Measurements from ENCODE around the gene SELENOV. TPM values are rescaled to one million over a fixed set of nuclear protein-coding genes. Genes with fewer than 3 reads are reported as not detected.

Gene SELENOV
- total and polyA plus RNA-seq, 2 donors: 0.37 TPM; not detected in 1

DNA sequence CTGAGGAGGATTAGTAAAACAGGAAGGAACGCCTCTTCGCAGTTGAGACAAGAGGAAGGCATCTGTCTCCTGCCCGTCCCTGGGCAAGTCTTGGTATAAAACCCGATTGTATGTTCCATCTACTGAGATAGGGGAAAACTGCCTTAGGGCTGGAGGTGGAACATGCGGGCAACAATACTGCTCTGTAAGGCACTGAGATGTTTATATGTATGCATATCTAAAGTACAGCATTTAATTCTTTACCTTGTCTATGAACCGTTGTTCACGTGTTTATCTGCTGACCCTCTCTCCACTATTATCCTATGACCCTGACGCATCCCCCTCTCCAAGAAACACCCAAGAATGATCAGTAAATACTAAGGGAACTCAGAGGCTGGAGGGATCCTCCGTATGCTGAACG is 35.0 kb upstream of the SELENOV start:
- Histone ChIP-seq H3K4me1 (ENCODE audit: insufficient read depth) (no peaks in the 10 kb centered on the region), H3K4me3 (ENCODE audit: low read depth, low read length) (no peak overlapping the region), H3K36me3 (ENCODE audit: insufficient read depth) (no peaks in the 10 kb centered on the region), H3K27ac (ENCODE audit: low read depth) (no peak overlapping the region)
- no peak for DNase-seq (ENCODE audit: extremely low spot score)
- 28% methylated on average over 10 of the region's 10 CpGs for WGBS

- peak; percentile 91 for DNase-seq (ENCODE audit: extremely low spot score)
- WGBS: under 1% methylated on average over 62 of the region's 62 CpGs
- peaks cover 2% of the 10 kb centered on the region for H3K36me3 ChIP-seq (ENCODE audit: insufficient read depth)
- H3K4me3 ChIP-seq (ENCODE audit: low read depth, low read length): peak within 1 kb of the TSS; percentile 90
- H3K4me1 ChIP-seq (ENCODE audit: insufficient read depth): no peaks in the 10 kb centered on the region
- H3K27ac ChIP-seq (ENCODE audit: low read depth): peak within 1 kb of the TSS; percentile 44
Observed at GRCh38 chr19:39480337-39481228, 34.4 kb upstream of the SELENOV start, which contains the start of gene TIMM50. Gene TIMM50, plus strand, starts transcription at chr19:39480838. Its CDS starts 16 bp downstream, at chr19:39480854.

GRCh38 chr19:39481229-39481545 is 33.8 kb upstream of the SELENOV start:
- under 1% methylated on average over 12 of the region's 12 CpGs for WGBS
- no peak for DNase-seq (ENCODE audit: extremely low spot score)
- Histone ChIP-seq H3K36me3 (ENCODE audit: insufficient read depth) (peaks cover 2% of the 10 kb centered on the region), H3K4me1 (ENCODE audit: insufficient read depth) (no peaks in the 10 kb centered on the region), H3K27ac (ENCODE audit: low read depth) (no peak overlapping the region), H3K4me3 (ENCODE audit: low read depth, low read length) (peak overlapping the region; percentile 90)

GRCh38 chr19:39481676-39482075 is 33.3 kb upstream of the SELENOV start:
- peak overlapping the region; percentile 90 for H3K4me3 ChIP-seq (ENCODE audit: low read depth, low read length)
- H3K27ac ChIP-seq (ENCODE audit: low read depth): no peak overlapping the region
- WGBS: 74% methylated on average over 11 of the region's 11 CpGs
- H3K4me1 ChIP-seq (ENCODE audit: insufficient read depth): no peaks in the 10 kb centered on the region
- H3K36me3 ChIP-seq (ENCODE audit: insufficient read depth): peaks cover 2% of the 10 kb centered on the region
- DNase-seq (ENCODE audit: extremely low spot score): no peak

- DNase-seq (ENCODE audit: extremely low spot score): no peak
- Histone ChIP-seq H3K36me3 (ENCODE audit: insufficient read depth) (peaks cover 2% of the 10 kb centered on the region), H3K4me1 (ENCODE audit: insufficient read depth) (no peaks in the 10 kb centered on the region), H3K4me3 (ENCODE audit: low read depth, low read length) (no peak overlapping the region), H3K27ac (ENCODE audit: low read depth) (no peak overlapping the region)
- WGBS: 72% methylated on average over 6 of the region's 6 CpGs
Observed at GRCh38 chr19:39483141-39483540, 31.8 kb upstream of the SELENOV start.

- DNase-seq (ENCODE audit: extremely low spot score): no peak
- Histone ChIP-seq H3K4me3 (ENCODE audit: low read depth, low read length) (no peak overlapping the region), H3K36me3 (ENCODE audit: insufficient read depth) (peaks cover 2% of the 10 kb centered on the region), H3K4me1 (ENCODE audit: insufficient read depth) (no peaks in the 10 kb centered on the region), H3K27ac (ENCODE audit: low read depth) (no peak overlapping the region)
- WGBS: 79% methylated on average over 10 of the region's 10 CpGs
Observed at GRCh38 chr19:39489756-39490155, 25.2 kb upstream of the SELENOV start.

GRCh38 chr19:39492225-39492624 is 22.7 kb upstream of the SELENOV start:
- Histone ChIP-seq H3K27ac (ENCODE audit: low read depth) (no peak overlapping the region), H3K36me3 (ENCODE audit: insufficient read depth) (no peaks in the 10 kb centered on the region), H3K4me3 (ENCODE audit: low read depth, low read length) (no peak overlapping the region), H3K4me1 (ENCODE audit: insufficient read depth) (no peaks in the 10 kb centered on the region)
- no peak for DNase-seq (ENCODE audit: extremely low spot score)
- WGBS: 93% methylated on average over 6 of the region's 6 CpGs

DNA sequence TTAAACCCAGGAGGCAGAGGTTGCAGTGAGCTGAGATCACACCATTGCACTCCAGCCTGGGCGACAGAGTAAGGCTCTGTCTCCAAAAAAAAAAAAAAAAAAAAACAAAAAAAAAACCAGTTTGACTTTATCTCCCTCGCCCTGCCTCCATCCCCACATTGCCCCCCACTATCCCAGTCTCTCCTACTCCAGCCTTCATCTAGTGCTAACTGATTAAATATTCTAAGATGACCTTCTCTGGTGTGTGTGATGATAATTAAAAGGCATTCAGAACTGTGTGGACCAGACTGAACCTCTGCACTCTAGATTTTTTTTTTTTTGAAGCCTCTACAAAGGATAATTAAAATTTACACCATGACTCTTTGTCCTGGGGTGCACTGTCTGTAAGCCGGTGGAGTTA is 22.2 kb upstream of the SELENOV start:
- Histone ChIP-seq H3K4me1 (ENCODE audit: insufficient read depth) (no peaks in the 10 kb centered on the region), H3K36me3 (ENCODE audit: insufficient read depth) (no peaks in the 10 kb centered on the region), H3K27ac (ENCODE audit: low read depth) (no peak overlapping the region), H3K4me3 (ENCODE audit: low read depth, low read length) (no peak overlapping the region)
- no peak for DNase-seq (ENCODE audit: extremely low spot score)
- WGBS: 80% methylated on average over 3 of the region's 3 CpGs

DNA sequence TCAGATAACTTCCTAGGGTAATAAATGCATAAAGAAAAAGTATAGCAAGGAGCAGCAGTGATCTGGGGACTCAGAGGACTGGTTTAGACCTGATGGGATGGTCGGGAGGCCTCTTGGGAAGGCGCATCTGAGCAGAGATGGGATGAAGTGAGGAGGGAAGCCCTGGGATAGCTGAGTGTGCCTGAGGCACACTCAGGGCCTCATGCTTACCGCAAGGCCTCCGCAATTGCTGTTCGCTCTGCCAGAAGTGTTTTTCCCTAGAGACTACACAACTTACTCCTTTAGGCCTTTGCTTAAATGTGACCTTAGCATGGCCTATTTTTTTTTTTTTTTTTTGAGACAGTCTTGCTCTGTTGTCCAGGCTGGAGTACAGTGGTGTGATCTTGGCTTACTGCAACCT is 20.3 kb upstream of the SELENOV start:
- no peaks in the 10 kb centered on the region for H3K4me1 ChIP-seq (ENCODE audit: insufficient read depth)
- H3K27ac ChIP-seq (ENCODE audit: low read depth): no peak overlapping the region
- WGBS: 80% methylated on average over 5 of the region's 5 CpGs
- no peak for DNase-seq (ENCODE audit: extremely low spot score)
- no peak overlapping the region for H3K4me3 ChIP-seq (ENCODE audit: low read depth, low read length)
- H3K36me3 ChIP-seq (ENCODE audit: insufficient read depth): no peaks in the 10 kb centered on the region

GRCh38 chr19:39496063-39496462 is 18.9 kb upstream of the SELENOV start:
- DNase-seq (ENCODE audit: extremely low spot score): no peak
- no peaks in the 10 kb centered on the region for H3K36me3 ChIP-seq (ENCODE audit: insufficient read depth)
- H3K4me3 ChIP-seq (ENCODE audit: low read depth, low read length): no peak overlapping the region
- 76% methylated on average over 5 of the region's 5 CpGs for WGBS
- no peaks in the 10 kb centered on the region for H3K4me1 ChIP-seq (ENCODE audit: insufficient read depth)
- H3K27ac ChIP-seq (ENCODE audit: low read depth): no peak overlapping the region

GRCh38 chr19:39497701-39497995 is 17.3 kb upstream of the SELENOV start:
- WGBS: 0% methylated on average over 7 of the region's 7 CpGs
- Histone ChIP-seq H3K27ac (ENCODE audit: low read depth) (no peak overlapping the region), H3K4me1 (ENCODE audit: insufficient read depth) (no peaks in the 10 kb centered on the region), H3K36me3 (ENCODE audit: insufficient read depth) (no peaks in the 10 kb centered on the region), H3K4me3 (ENCODE audit: low read depth, low read length) (no peak overlapping the region)
- DNase-seq (ENCODE audit: extremely low spot score): no peak

DNA sequence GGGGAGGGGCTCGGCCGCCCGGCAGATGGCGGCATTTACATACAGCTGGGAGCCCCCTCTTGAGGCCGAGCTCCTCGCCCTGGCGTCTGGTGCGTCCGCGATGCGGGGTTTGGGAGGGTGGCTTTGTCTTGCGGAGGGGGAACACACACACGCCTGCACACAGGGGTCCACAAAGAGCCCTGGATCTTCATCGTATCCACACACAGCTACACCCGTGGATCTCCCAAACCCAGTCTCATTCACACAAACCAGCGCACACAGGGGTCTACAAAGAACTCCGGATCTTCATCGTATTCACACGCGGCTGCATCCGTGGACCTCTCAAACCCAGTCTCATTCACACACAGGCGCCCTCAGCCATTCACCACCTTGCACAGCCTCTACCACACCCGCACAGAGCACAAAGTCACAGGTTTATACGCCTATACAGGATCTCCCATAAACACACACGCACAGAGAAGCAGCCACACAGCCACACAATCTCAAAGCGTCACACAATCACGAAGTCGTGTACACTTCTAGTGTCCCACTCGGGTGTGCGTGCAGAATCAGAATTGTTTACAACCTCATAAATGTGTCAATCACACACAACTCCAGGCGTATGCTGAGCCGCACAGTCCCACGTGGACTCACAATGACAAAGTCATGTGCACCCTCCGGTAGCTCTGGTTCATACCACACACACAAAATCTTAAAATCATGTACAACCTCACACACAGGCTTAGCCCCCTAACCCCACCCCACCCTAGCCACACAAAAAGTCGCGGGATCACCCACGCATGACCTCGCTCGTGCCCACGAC is 16.7 kb upstream of the SELENOV start:
- no peak overlapping the region for H3K27ac ChIP-seq (ENCODE audit: low read depth)
- DNase-seq (ENCODE audit: extremely low spot score): no peak
- 1% methylated on average over 40 of the region's 40 CpGs for WGBS
- H3K36me3 ChIP-seq (ENCODE audit: insufficient read depth): no peaks in the 10 kb centered on the region
- H3K4me1 ChIP-seq (ENCODE audit: insufficient read depth): no peaks in the 10 kb centered on the region
- no peak overlapping the region for H3K4me3 ChIP-seq (ENCODE audit: low read depth, low read length)

DNA sequence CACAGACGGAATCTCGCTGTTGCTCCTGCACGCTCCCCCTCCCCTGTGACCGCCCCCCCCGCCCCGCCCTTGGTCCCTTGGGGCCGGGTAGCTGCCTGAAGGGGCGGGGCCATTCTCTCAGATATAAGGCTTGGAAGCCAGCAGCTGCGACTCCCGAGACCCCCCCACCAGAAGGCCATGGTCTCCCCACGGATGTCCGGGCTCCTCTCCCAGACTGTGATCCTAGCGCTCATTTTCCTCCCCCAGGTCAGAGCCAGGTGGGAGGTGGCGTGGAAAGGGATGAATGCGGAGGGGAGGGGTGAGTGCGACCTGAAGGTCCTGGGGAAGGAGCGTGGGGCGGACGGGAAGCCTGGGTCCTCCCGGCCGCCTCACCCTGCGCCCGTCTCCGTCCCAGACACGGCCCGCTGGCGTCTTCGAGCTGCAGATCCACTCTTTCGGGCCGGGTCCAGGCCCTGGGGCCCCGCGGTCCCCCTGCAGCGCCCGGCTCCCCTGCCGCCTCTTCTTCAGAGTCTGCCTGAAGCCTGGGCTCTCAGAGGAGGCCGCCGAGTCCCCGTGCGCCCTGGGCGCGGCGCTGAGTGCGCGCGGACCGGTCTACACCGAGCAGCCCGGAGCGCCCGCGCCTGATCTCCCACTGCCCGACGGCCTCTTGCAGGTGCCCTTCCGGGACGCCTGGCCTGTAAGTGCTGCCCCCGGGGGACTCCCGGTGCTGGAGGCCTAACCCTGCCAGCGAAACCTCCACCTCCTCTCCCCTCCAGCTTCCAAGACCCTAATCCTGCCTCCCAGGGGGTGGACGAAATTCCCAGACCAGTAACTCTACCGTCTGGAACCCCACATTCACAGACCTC is 15.9 kb upstream of the SELENOV start, which contains the start of gene DLL3:
Gene DLL3 (plus strand): TSS at position 150 of the 845 bp plus-strand sequence. CDS start 28 bp downstream, at position 178.
- DNase-seq (ENCODE audit: extremely low spot score): no peak
- H3K27ac ChIP-seq (ENCODE audit: low read depth): no peak within 1 kb of the TSS
- no peaks in the 10 kb centered on the region for H3K4me1 ChIP-seq (ENCODE audit: insufficient read depth)
- no peaks in the 10 kb centered on the region for H3K36me3 ChIP-seq (ENCODE audit: insufficient read depth)
- no peak within 1 kb of the TSS for H3K4me3 ChIP-seq (ENCODE audit: low read depth, low read length)
- WGBS: 2% methylated on average over 60 of the region's 60 CpGs
